Measurements from ENCODE around the gene ELOVL7.

DNA sequence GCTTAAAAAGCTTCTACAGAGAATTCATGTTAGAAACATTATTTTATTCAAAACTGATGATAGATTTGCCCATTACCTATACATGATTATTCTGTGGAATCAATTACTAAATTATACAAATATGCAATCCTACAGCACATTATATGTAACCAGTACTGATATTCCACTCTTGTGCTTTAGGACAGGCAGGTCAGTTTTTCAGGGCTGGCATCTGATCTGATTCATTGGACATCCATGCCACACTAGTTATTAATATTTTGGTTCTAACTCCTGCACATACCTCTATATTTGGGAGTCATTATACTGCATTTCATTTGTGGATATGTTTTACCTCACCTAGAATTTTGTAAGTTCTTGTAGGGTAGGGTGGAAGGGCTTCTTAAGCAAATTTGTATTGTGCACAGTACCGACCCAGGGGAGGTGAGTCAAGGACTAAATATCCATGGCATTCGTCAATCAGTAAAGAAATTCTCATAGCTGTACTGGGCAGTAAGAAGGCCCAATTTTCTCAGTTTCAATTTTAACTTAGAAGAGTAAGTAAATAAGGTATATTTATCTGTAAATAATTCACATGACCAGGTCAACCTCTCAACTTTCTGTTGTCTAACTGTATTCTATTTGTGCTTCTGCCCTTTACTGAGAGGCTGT is 33.5 kb downstream of the ELOVL7 start:
- TF ChIP-seq JUND (IDR thresholded peaks at IDR 0.05; ENCODE audit: low read length) (no peak), MAX (IDR thresholded peaks at IDR 0.05) (no peak), EGR1 (IDR thresholded peaks at IDR 0.05; ENCODE audit: borderline replicate concordance, low read depth, low read length) (no peak), CEBPB (IDR thresholded peaks at IDR 0.05; ENCODE audit: low read depth, low read length) (no peak), CTCF (IDR thresholded peaks at IDR 0.05; ENCODE audit: control extremely low read depth in 1 of 3, insufficient read depth in 1 of 3, low read depth in 1 of 3, low read length in 3 of 3) (no peak), ZNF274 (IDR thresholded peaks at IDR 0.05; ENCODE audit: borderline replicate concordance, extremely low read depth, low read length) (no peak), FOSL1 (IDR thresholded peaks at IDR 0.05; ENCODE audit: insufficient read depth, low read depth, low read length) (no peak), USF2 (IDR thresholded peaks at IDR 0.05; ENCODE audit: low read length) (no peak), JUN (IDR thresholded peaks at IDR 0.05; ENCODE audit: low read depth, low read length) (no peak), RXRA (IDR thresholded peaks at IDR 0.05; ENCODE audit: insufficient read depth, low read depth, low read length) (no peak), RNF2 (IDR thresholded peaks at IDR 0.05; ENCODE audit: borderline replicate concordance, low read depth, low read length, missing control alignments, poor library complexity, severe bottlenecking) (no peak), POLR2A (IDR thresholded peaks at IDR 0.05; ENCODE audit: control extremely low read depth in 1 of 2, low read depth in 2 of 2, low read length in 2 of 2) (no peak)
